ENCODE measurements around the gene NUP188.
"Not testable (repeated sequence)": the region's sequence is repeated elsewhere in the genome, so short reads cannot be mapped to it uniquely, and the experiment has no call there.

Gene NUP188

GRCh38 chr9:129030191-129030590, 82.7 kb downstream of the NUP188 start:
- H3K9ac ChIP-seq (ENCODE audit: insufficient read length) = no peak overlapping the region
- TF ChIP-seq FOXP2 (optimal IDR thresholded peaks at IDR 0.05; ENCODE audit: control extremely low read depth, extremely low read length, insufficient read depth) (no peak), POLR2AphosphoS5 (IDR thresholded peaks at IDR 0.05; ENCODE audit: borderline replicate concordance, low read depth, low read length) (no peak), EZH2 (IDR thresholded peaks at IDR 0.05) (no peak)

GRCh38 chr9:129031514-129031913, 84.0 kb downstream of the NUP188 start:
- H3K27ac ChIP-seq = no peak overlapping the region
- no peak overlapping the region for H3K4me3 ChIP-seq
- no peak overlapping the region for H3K9ac ChIP-seq (ENCODE audit: insufficient read length)
- H3K9me3 ChIP-seq (ENCODE audit: low read depth, low read length) = no peaks in the 10 kb centered on the region
- TF ChIP-seq EZH2 (IDR thresholded peaks at IDR 0.05) (no peak), POLR2AphosphoS5 (IDR thresholded peaks at IDR 0.05; ENCODE audit: borderline replicate concordance, low read depth, low read length) (no peak), FOXP2 (optimal IDR thresholded peaks at IDR 0.05; ENCODE audit: control extremely low read depth, extremely low read length, insufficient read depth) (no peak)
- DNase-seq (ENCODE audit: low read depth, low spot score) = no peak
- H3K36me3 ChIP-seq (ENCODE audit: insufficient read depth, low read length) = no peaks in the 10 kb centered on the region

More at GRCh38 chr9:129030191-129030590, 82.7 kb downstream of the NUP188 start:
- Histone ChIP-seq H3K27ac (no peak overlapping the region), H3K4me3 (no peak overlapping the region), H3K36me3 (ENCODE audit: insufficient read depth, low read length) (no peaks in the 10 kb centered on the region), H3K9me3 (ENCODE audit: low read depth, low read length) (no peaks in the 10 kb centered on the region)
- no peak for DNase-seq (ENCODE audit: low read depth, low spot score)

- no peak overlapping the region for H3K9ac ChIP-seq (ENCODE audit: insufficient read length)
- no peak for DNase-seq (ENCODE audit: low read depth, low spot score)
- TF ChIP-seq EZH2 (IDR thresholded peaks at IDR 0.05) = no peak
- TF ChIP-seq POLR2AphosphoS5 (IDR thresholded peaks at IDR 0.05; ENCODE audit: borderline replicate concordance, low read depth, low read length) = no peak
- no peak for TF ChIP-seq FOXP2 (optimal IDR thresholded peaks at IDR 0.05; ENCODE audit: control extremely low read depth, extremely low read length, insufficient read depth)
- H3K27ac ChIP-seq = 0 out of 2 replicates have a peak overlapping the region, but pooled peaks have one; percentile 16
- no peaks in the 10 kb centered on the region for H3K9me3 ChIP-seq (ENCODE audit: low read depth, low read length)
- no peak overlapping the region for H3K4me3 ChIP-seq
- H3K36me3 ChIP-seq (ENCODE audit: insufficient read depth, low read length) = no peaks in the 10 kb centered on the region
Measured at GRCh38 chr9:129032541-129033159, 85.2 kb downstream of the NUP188 start.

- H3K4me3 ChIP-seq = no peak overlapping the region
- H3K9me3 ChIP-seq (ENCODE audit: low read depth, low read length) = no peaks in the 10 kb centered on the region
- no peak for DNase-seq (ENCODE audit: low read depth, low spot score)
- no peaks in the 10 kb centered on the region for H3K36me3 ChIP-seq (ENCODE audit: insufficient read depth, low read length)
- no peak overlapping the region for H3K9ac ChIP-seq (ENCODE audit: insufficient read length)
- peak overlapping the region; percentile 16; the same call in 1 of the 2 replicates for H3K27ac ChIP-seq
- TF ChIP-seq FOXP2 (optimal IDR thresholded peaks at IDR 0.05; ENCODE audit: control extremely low read depth, extremely low read length, insufficient read depth) = no peak
- no peak for TF ChIP-seq EZH2 (IDR thresholded peaks at IDR 0.05)
- TF ChIP-seq POLR2AphosphoS5 (IDR thresholded peaks at IDR 0.05; ENCODE audit: borderline replicate concordance, low read depth, low read length) = no peak
Measured at GRCh38 chr9:129033216-129033615, 85.7 kb downstream of the NUP188 start.

- not testable (repeated sequence) for H3K36me3 ChIP-seq (ENCODE audit: insufficient read depth, low read length); H3K9me3 ChIP-seq (ENCODE audit: low read depth, low read length); DNase-seq (ENCODE audit: low read depth, low spot score)
- Histone ChIP-seq H3K4me3 (peak overlapping the region; percentile 99), H3K9ac (ENCODE audit: insufficient read length) (peak overlapping the region; percentile 75), H3K27ac (peak overlapping the region; percentile 86; the same call in 1 of the 2 replicates)
Measured at GRCh38 chr9:129035838-129036237, 88.3 kb downstream of the NUP188 start.

GRCh38 chr9:129036241-129036922, 88.9 kb downstream of the NUP188 start, which contains the start of gene MIGA2:
TSS of gene MIGA2 (plus strand) at chr9:129036626. CDS start at chr9:129040595, 3,969 bp downstream.
- Histone ChIP-seq H3K9me3 (ENCODE audit: low read depth, low read length) (no peaks in the 10 kb centered on the region), H3K9ac (ENCODE audit: insufficient read length) (peak within 1 kb of the TSS; percentile 84), H3K4me3 (peak within 1 kb of the TSS; percentile 99), H3K27ac (peak within 1 kb of the TSS; percentile 86; the same call in 1 of the 2 replicates), H3K36me3 (ENCODE audit: insufficient read depth, low read length) (no peaks in the 10 kb centered on the region; the same call in 1 of the 2 replicates)
- TF ChIP-seq POLR2AphosphoS5 (IDR thresholded peaks at IDR 0.05; ENCODE audit: borderline replicate concordance, low read depth, low read length) (peak; percentile 80; the same call in 1 of the 2 replicates), EZH2 (IDR thresholded peaks at IDR 0.05) (no peak), FOXP2 (optimal IDR thresholded peaks at IDR 0.05; ENCODE audit: control extremely low read depth, extremely low read length, insufficient read depth) (no peak)
- peak; percentile 96 for DNase-seq (ENCODE audit: low read depth, low spot score)

GRCh38 chr9:129036923-129037766, 89.6 kb downstream of the NUP188 start:
- peak overlapping the region; percentile 84 for H3K9ac ChIP-seq (ENCODE audit: insufficient read length)
- TF ChIP-seq EZH2 (IDR thresholded peaks at IDR 0.05) (no peak), POLR2AphosphoS5 (IDR thresholded peaks at IDR 0.05; ENCODE audit: borderline replicate concordance, low read depth, low read length) (no peak), FOXP2 (optimal IDR thresholded peaks at IDR 0.05; ENCODE audit: control extremely low read depth, extremely low read length, insufficient read depth) (no peak)
- no peaks in the 10 kb centered on the region for H3K9me3 ChIP-seq (ENCODE audit: low read depth, low read length)
- peaks cover 3% of the 10 kb centered on the region; the same call in 1 of the 2 replicates for H3K36me3 ChIP-seq (ENCODE audit: insufficient read depth, low read length)
- no peak for DNase-seq (ENCODE audit: low read depth, low spot score)
- peak overlapping the region; percentile 99 for H3K4me3 ChIP-seq
- no peak overlapping the region for H3K27ac ChIP-seq

- TF ChIP-seq FOXP2 (optimal IDR thresholded peaks at IDR 0.05; ENCODE audit: control extremely low read depth, extremely low read length, insufficient read depth) (no peak), POLR2AphosphoS5 (IDR thresholded peaks at IDR 0.05; ENCODE audit: borderline replicate concordance, low read depth, low read length) (no peak), EZH2 (IDR thresholded peaks at IDR 0.05) (no peak)
- H3K4me3 ChIP-seq = peak overlapping the region; percentile 99
Measured at GRCh38 chr9:129037767-129038098, 90.2 kb downstream of the NUP188 start.

More at GRCh38 chr9:129037767-129038098, 90.2 kb downstream of the NUP188 start:
- DNase-seq (ENCODE audit: low read depth, low spot score) = no peak
- Histone ChIP-seq H3K36me3 (ENCODE audit: insufficient read depth, low read length) (peaks cover 9% of the 10 kb centered on the region; the same call in 1 of the 2 replicates), H3K9ac (ENCODE audit: insufficient read length) (peak overlapping the region; percentile 84), H3K9me3 (ENCODE audit: low read depth, low read length) (no peaks in the 10 kb centered on the region), H3K27ac (no peak overlapping the region)

Data from SK-N-MC (cell line).